Activated CD4-positive, alpha-beta T cell treated with anti-CD3 and anti-CD28 coated beads, Interleukin-2, Interleukin-4, amounts not matched to agents 100 ng/mL and 50 ng/mL, durations not matched to agents 16 hours and 8 hours (primary cell): ENCODE measurements around the gene TNFRSF13B.

Experiments used
- DNase-seq: peaks from one replicate; pipeline ENCODE4 v3.0.0-alpha.2; 2020; ENCODE audit warnings: low spot score

Gene TNFRSF13B

DNA sequence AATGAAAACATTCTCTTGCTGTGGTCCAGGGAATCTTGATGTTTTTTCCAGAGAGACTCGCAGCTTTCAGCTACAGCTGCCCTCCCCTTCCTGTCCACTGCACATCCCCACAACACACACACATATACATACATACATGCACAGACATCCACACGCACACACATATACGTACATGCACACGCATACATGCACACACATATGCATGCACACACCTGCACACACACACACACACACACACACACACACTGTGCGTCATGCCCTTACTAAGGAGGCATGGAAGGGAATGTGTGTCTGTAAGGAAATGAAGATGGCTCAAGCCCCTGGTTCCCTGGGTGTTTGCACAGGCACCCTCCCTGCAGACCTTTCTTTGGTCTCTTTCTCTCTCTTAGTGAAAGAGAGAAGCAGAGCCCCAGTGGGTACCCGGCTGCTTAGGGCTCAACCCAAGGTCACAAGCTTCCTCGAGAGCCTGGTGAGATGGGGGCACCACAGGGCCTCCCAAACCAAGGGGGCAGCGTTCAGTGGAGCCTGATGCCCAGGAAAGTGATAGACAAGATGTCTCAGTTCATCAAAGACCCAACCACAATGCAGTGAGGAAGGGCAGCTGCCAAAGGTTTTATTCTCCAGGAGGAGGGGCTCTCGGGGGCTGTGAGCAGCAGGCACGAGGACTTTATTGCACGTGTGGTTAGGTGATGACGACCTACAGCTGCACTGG, 33.3 kb downstream of the TNFRSF13B start:
- no peak for DNase-seq

DNA sequence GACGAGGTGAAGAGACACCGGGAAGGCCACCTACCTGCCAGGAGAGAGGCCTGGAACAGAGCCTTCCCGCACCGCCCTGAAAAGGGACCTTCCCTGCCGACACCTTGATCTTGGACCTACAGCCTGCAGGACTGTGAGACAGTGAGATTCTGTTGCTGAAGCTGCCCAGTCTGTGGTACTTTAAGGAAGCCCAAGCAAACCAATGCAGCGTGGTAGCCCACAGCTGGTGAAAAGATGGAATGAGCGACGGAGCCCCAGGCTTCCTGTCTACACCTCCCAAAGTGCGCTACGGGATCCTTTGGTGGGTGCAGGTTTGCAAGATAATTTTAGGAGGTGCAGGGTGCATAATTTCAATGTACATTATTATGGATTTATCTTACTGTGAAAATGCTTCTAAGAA, 33.9 kb downstream of the TNFRSF13B start:
- no peak for DNase-seq

DNA sequence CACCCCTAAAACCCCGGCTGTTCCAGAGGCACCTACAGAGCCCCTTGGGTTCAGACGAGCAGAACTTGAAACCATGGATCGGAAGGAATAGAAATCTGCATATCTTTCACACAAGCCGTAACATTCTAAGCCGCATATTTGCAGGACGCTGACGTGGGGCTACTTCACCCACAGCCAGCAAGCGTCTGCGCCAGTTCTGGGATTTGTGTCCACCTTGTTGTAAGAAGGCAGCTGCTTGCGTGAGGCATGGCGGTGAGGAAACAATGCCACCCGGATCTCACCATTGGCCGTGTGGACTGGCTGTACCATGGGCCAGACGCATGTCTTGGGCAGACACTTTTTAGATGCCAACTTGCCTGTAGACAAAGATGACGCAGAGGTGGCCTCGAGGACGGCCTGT, 34.5 kb downstream of the TNFRSF13B start:
- DNase-seq: no peak

DNA sequence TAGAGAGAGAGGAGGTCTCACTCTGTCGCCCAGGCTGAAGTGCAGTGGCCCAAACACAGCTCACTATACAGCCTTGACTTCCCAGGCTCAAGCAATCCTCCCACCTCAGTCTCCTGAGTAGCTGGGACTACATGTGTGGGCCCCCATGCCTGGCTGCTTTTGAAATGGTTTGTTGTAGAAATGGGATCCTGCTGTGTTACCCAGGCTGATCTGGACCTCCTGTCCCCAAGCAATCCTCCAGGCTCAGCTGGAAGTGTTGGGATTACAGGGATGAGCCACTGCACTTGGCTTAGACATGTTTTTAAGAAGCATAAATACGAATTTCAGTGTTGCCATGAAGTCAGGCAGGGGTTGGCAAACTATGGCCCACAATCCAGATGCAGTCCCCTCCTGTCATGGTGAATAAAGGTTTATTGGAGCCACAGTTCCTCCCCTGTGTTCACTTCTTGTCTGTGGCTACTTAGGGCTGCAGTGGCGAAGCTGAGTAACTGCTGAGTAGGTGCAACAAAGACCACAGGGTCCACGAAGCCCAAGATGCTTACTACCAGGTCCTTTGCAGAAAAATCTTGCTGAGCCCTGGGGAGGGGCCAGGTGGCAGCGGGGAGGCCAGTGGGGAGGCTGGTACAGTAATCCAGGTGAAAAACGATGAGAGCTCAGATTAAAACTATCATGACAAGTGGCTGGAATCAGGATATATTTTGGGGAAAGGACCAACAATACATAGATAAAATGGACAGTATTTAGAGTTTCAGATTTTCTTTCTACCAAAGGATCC, 35.2 kb downstream of the TNFRSF13B start:
- no peak for DNase-seq

DNA sequence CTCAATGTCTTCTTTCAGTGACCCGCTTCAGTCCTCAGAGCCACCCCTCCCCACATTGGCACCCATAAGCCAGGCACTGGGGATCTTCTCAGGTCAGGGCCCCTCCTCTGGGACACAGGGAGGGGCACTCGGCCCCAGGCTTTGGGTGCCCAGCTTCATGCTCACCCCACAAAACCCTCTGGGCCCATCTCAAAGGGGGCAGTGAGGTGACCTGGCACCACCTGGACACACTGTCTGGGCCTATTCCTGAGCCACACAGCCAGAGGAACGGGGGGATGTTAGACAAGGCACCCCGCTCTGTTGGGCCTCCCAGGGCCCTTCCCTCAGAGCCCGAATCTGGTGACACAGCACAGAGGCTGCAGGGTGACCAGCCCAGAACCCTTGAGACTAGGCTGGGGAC, 36.1 kb downstream of the TNFRSF13B start:
- no peak for DNase-seq

DNA sequence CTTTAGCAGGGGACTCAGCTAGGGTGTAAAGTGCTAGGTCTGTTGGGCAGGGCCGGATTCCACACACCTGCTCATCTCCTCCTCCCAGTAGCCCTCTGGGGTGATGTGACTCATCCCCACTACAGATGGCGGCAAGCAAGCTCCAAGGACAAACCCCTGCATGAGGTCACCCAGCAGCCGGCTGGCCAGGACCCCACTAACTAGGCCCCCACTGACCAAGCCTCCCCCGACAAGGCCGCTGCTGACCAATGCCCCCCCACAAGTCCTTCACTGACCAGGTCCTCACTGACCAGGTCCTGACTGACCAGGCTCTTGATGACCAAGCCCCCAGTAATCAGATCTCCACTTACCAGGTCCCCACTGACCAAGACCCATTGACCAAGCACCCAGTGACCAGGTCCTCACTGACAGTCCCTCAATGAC, 36.7 kb downstream of the TNFRSF13B start:
- DNase-seq: no peak

DNA sequence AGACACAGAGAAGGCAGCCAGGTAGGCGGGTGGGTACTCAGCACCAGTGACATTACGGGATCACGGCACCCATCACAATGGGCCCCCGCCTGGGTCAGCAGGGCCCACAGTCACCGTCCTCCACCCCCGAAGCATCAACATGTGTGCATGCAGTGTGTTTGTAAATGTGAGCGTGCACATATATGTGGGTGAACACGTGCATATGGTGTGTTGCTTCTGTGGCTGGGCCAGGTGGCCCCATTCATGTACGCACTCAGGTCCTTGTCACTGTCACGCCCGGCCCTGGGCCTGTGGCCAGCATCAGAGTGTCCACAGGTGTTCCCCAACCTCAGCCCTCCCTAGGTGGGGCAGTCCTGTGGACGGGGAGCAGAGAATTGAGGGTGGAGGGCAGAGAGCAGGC, 37.1 kb downstream of the TNFRSF13B start:
- DNase-seq: no peak

DNA sequence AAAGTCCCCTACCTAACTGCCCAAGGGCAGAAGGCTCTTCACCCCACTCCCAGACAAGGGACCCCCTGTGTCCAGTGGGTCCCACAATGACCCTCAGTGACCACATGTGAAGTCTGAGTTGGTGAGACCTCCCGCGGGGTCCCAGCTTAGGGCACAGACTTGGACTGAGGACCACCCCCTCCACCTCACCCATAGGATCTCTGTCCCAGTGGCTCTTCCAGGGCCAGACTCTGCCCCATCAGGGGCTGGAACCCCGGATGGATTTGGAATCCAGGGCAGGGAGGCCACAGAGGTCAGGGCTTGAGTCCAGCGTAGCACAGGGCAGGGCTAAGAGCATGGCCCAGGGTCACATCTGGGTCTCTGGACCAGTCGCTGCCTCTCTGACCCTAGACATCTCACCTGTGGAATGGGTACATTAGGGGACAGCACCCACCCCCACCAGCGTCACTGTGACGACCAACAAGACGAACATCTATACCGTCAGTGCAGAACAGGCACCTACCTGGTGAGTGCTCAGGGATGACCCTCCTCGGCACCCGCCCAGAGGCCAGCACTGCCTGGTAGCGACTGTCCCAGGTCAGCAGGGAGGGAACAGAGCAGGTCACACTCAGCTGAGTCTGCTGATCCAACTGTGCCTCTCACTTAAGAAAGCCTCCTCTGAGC, 37.7 kb downstream of the TNFRSF13B start:
- no peak for DNase-seq

DNA sequence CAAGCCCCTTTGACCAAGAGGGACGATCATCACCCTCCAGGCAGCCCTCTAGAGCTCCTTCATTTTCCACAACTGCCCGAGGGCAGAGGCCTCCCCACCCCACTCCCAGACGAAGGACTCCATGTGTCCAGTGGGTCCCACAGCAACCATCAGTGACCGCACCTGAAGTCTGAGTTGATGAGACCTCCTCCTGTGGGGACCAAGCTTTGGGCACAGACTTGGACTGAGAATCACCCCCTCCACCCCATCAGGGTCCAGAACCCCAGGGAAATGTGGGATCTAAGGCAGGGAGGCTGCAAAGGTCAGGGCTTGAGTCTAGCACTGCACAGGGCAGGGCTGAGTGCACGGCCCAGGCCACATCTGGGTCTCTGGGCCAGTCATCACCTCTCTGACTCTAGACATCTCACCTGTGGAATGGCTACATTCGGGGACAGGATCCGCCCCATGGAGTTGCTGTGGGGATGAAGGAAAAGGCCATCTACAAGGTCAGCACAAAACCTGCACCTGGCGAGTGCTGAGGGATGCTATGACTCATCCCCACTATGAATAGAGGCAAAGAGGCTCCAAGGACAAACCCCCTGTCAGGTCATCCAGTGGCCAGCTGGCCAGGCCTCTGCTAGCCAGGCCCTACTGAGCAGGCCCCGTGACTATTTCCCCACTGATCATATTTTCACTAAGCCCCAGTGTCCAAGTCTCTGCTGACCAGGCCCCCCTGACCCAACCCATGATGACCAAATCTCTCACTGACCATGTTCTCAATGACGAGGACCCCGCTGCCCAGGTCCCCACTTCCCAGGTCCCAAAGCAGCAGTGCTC, 38.4 kb downstream of the TNFRSF13B start:
- DNase-seq: no peak

DNA sequence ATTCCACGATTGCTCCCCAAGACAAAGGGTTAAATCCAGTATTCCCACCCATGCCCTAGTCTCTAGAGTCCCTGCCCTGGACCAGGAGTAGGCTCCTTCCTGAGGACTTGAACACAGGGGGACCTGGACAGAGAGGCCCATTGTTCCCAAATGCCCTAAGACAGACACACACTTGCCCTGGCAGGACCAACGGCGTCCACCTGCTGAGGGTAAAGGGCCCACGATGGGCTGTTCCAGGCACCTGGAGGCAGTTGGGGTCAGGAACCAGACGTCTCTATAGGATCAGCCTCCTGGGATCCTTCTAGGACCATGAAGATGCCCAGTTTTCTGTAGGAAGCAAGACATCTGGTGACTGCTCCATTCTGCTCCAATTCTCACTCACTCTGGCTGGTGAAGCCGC, 39.3 kb downstream of the TNFRSF13B start:
- DNase-seq: no peak

DNA sequence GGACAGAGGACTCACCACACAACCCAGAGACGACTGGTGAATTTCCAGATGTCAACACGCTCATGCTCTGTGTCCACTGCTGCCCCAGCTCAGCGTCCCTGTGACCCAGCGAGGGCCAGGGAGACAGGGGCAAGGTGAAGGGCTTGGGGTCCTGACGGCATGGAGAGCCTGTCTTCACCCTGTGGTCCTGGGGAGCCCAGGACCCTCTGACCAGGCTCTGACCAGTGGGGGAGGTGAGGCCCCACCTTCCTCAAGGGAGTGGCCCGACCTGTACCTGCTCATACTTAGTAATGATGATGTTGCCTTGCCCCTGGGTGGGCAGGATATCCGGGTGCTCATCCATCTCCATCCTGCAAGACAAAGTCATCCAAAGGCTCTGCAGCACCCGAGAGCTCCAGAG, 39.8 kb downstream of the TNFRSF13B start:
- no peak for DNase-seq

DNA sequence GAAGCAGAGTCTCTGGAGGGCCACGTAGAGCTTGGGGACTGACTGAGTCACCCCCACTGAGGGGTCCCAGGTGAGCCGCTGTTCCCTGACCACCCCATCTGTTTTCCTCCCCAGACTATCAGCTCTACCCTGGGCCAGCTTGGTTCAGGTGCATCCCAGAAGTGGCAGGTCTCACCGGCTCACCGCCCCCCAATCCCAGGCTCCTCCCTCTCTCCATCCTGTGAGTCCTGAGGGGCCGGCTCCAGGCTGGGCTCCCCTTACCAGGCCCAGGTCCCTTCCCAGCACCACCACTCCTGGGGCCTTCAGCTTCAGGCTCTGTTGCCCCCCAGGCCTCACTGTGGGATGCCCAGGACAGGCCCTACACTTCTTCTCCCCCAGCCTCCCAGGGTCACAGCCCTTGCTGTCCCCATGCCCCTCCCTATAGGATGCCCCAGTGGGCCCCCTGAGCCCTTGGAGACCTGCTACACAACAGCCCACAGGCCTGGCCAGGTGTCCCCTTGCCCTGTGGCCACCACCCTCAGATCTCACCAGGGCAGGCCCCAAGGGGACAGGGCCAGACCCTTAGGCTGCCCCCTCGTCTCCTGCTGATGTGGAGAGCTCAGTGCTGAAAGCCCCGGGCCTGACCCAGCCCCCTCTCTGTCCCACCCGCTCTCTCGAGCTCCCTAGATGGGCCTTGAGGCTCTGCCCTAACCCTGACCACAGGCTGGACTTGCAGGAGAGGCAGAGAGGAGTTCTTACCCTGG, 40.4 kb downstream of the TNFRSF13B start:
- no peak for DNase-seq

DNA sequence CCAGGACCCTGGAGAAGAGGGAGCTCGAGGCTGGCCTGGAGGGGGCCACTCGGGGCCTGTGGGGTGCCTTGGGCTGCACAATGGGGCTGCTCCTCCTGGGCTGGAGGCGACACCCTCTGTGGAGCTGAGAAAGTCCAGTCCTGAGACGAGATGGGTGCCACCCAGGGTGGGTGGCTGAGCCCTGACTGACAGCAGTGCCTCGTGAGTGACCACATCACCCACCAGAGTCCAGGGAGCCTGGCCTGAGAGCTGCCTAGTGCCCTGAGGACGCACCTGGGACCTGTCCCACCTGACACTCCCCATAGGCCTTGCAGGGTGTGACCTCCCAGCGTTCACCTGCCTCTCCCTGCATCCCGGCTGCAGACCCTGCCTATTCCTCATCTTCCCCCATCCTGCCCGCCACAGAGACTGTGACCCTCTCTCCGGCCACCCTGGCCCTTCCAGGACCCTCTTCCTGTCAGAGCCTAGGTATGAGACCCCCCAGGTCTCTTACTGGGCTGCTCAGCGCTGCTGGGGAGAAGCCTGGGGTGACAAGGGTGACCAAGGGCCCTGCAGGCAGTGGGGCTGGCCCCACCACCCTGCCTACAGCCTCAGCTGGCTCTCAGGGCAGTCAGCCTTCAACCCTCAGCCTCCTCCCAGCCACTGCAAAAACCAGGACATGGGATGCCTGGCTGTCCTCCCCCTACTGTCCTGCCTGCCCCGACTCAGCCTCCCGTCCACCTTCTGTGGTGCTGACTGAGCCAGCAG, 41.2 kb downstream of the TNFRSF13B start:
- DNase-seq: no peak

DNA sequence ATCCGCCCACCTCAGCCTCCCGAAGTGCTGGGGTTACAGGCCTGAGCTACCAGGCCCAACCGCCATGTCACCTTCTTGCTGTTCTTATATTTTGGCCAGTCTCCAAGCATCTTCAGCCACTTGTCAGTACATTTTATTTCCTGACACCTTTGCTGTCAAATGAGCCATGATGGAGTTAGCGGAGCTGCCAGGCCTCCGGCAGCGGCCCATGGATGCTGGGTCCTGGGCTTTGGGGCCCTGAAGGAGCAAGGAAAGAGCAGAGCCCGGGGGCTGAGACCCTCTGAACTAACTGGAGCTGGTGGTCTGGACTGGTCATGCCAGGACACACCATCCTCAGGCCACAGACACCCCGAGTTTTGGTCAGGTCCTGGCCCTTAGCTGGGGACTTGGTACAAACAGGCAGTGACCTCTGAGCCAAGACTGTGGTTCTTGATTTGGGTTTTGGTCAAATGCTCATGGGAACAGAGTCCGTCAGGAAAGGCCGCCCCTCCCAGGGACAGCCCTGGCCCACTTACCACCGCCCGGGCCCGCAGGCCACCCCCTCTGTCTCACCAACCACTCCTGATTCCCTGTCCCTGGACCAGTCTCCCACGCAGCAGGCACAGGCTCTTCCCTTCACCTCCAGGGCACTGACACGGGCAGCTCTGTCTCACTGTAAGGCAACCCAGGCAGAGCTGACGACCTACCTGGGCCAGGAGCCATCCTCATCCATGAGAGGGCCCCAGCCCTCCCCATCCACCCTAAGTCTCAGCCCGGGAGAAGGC, 42.0 kb downstream of the TNFRSF13B start:
- DNase-seq: no peak

DNA sequence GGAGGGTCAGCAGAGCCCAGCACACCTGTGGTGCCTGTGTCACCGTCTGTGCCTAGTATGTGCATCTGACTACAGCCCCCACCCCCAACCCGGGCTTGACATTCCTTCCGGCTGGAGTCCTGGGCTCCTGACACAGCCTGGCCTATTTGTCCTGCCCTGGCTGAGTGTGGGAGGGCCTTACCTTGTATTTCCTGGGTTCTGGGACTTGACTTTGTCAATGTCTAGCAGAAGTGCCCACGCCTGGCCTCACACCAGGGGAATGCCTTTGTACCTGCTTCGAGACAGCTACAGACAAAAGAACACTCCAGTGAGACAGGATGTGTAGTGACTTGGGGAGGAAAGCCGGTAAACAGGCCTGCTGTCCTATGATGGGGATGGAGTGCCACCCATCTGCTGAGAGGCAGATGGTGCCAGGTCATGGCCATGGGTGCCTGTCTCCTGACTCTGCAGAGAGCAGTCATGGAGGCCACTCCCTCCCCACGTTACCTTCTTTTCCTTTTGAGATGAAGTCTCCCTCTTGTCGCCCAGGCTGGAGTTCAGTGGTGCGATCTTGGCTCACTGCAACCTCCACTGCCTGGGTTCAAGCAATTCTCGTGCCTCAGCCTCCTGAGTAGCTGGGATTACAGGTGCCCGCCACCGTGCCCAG, 42.8 kb downstream of the TNFRSF13B start:
- no peak for DNase-seq

DNA sequence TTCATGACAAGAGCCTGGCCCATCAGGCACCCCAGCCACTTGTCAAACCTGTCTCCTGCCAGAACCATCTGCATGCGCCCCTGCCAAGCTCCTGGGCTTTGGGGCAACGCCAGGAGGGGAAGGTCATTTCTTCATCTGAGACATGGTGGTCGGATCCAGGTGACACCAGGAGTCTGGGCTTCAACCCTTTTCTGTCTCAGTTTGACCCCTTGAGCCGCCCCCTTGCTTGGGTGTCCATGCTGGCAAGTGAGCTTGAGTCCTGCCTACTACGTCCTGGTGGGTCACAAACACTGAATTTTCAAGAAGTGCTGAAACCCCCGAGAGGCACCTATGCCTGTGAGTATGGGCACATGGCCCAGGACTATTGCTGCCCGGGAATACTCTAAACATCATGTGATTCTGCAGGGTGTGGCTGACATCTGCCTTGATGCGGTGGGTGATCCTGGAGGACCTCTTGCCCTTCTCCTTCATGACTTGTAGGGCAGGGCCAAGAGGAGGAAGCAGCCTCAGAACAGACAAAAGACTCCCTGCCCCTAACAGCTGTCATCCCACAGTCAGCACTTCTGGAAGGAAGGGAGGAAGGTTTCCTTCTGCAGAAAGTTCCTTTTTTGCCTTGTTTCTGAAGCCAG, 43.4 kb downstream of the TNFRSF13B start:
- no peak for DNase-seq

DNA sequence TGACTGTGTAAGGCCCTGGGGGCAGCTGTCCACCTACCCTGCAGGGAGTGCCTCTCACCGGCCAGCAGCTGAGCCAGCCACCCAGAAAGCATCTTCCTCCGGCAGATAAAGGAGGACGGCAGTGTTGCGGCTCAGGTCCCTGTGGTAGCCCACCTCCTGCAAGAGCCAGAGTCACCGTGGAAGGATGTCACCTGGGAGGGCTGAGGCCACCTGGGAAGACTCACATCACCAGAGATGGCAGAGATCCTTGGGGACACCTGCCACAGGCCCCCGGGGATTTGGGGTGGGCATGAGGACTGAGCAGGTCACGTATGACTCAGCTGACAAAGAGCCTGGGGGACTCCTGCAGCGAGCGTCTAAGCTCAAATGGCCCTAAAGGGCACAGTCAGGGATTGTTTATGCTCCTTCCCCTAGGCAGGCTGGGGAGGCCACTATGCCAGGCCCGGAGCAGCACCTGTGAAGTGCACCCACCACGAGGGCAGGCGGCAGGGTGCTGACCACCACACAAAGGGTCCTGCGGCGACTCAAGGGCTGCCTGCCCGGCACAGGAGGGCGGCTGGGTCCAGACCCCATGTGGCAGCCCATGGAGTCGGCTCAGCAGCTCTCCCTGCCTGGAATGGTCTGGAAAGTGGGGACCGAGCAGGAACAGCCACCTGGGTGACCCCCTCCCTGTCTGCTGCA, 44.1 kb downstream of the TNFRSF13B start:
- no peak for DNase-seq
